Prostate gland (tissue), 2 donors: ENCODE data around the gene LCMT2. TPM values are rescaled to one million over a fixed set of nuclear protein-coding genes. Genes with fewer than 3 reads are reported as not detected.

Experiments used
- DNase-seq: peaks from one replicate; pipeline ENCODE4 v3.0.0-alpha.2; 2019; ENCODE audit warnings: low spot score
- H3K27ac ChIP-seq, 2 donors: fragments of 200-600 bp; sonication (generic); 2 replicates each; pipeline ENCODE4 v1.5.1; 2017 to 2019
- H3K27me3 ChIP-seq: fragments of 200-600 bp; sonication (generic); replicated peaks from 2 replicates; pipeline ENCODE4 v1.5.1; 2019; ENCODE audit not compliant: insufficient read depth
- H3K36me3 ChIP-seq, 2 donors: fragments of 200-600 bp; sonication (generic); 1 replicate in 1 of 2; 2 replicates in 1 of 2; pipeline versions ENCODE4 v1.5.1 to v1.8.1; 2017 to 2019
- H3K4me1 ChIP-seq: fragments of 200-600 bp; sonication (generic); replicated peaks from 2 replicates; pipeline ENCODE4 v1.5.1; 2019
- H3K4me3 ChIP-seq, 2 donors: fragments of 200-600 bp; sonication (generic); 2 replicates each; pipeline ENCODE4 v1.5.1; 2017 to 2019
- H3K9me3 ChIP-seq: fragments of 200-600 bp; sonication (generic); 2 replicates; pipeline ENCODE4 v1.5.1; 2017
- POLR2A ChIP-seq: fragments of 450-650 bp; IDR thresholded peaks from one replicate; pipeline ENCODE4 v1.6.1; 2016; ENCODE audit warnings: antibody characterized with exemption, mild to moderate bottlenecking
- POLR2AphosphoS5 ChIP-seq: sonication (generic); formaldehyde crosslinking; IDR thresholded peaks from one replicate; pipeline ENCODE4 v1.6.1; 2017; ENCODE audit warnings: antibody characterized with exemption
- WGBS: methylation state at CpG from one replicate; pipeline ENCODE4 v1.1.5; 2018; 5-methylcytosine and 5-hydroxymethylcytosine counted together
- intact Hi-C: fragments of 100-400 bp; cut with DNase I; formaldehyde crosslinking; loops from one replicate; pipeline ENCODE4 v1.14.2; 2022
- total RNA-seq, 2 donors: library from RNA; depleted of rRNA; stranded (reverse); fragments of >200 nt; gene quantifications; one replicate each; pipeline ENCODE4 v1.1.0, GENCODE V29; 2016
- TF ChIP-seq, protein P1 (sequence below), 4 experiments: fragments of 200-600 bp in 2 of 4; fragments of 450-650 bp in 2 of 4; sonication (generic) in 2 of 4; IDR thresholded peaks; 1 replicate in 3 of 4; 2 replicates in 1 of 4; pipeline ENCODE4 v1.5.1; 2016 to 2019; ENCODE audit warnings: antibody characterized with exemption in 4 of 4, mild to moderate bottlenecking in 2 of 4, moderate library complexity in 2 of 4

The LCMT2 gene
- total RNA-seq, 2 donors from 2014 or later = 6.8 to 7.4 TPM

DNA sequence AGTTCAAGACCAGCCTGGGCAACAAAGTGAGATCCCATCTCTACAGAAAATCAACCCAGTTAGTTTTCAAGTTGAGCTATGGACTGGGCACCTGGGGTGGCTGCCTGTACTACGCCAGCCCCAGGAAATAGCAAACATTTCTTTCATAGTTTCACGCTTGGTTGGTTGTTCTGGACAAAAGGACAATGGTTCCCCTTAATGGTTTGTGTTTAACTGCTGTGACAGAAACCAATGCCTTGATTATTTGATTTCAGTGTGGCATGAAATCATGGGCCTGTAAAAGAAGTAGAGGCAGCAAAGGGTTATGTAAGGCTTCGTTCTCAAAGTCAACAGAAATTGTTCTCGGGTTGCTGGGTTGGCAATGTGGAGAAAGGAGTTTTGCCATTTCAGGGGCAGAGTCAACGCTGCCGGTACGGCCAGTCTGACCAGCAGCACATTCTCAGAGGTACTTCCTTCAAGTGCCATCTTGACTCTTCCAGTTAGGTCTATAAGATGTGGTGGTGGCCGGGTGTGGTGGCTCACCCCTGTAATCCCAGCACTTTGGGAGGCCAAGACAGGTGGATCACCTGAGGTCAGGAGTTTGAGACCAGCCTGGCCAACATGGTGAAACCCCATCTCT is 12.7 kb downstream of the LCMT2 start:
- Histone ChIP-seq H3K9me3 (no peaks in the 10 kb centered on the region), H3K36me3 (no peaks in the 10 kb centered on the region), H3K27ac (no peak overlapping the region), H3K4me1 (no peaks in the 10 kb centered on the region), H3K27me3 (no peaks in the 10 kb centered on the region), H3K4me3 (no peak overlapping the region)
- TF ChIP-seq, protein P1, sequence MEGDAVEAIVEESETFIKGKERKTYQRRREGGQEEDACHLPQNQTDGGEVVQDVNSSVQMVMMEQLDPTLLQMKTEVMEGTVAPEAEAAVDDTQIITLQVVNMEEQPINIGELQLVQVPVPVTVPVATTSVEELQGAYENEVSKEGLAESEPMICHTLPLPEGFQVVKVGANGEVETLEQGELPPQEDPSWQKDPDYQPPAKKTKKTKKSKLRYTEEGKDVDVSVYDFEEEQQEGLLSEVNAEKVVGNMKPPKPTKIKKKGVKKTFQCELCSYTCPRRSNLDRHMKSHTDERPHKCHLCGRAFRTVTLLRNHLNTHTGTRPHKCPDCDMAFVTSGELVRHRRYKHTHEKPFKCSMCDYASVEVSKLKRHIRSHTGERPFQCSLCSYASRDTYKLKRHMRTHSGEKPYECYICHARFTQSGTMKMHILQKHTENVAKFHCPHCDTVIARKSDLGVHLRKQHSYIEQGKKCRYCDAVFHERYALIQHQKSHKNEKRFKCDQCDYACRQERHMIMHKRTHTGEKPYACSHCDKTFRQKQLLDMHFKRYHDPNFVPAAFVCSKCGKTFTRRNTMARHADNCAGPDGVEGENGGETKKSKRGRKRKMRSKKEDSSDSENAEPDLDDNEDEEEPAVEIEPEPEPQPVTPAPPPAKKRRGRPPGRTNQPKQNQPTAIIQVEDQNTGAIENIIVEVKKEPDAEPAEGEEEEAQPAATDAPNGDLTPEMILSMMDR (IDR thresholded peaks at IDR 0.05) = no peak
- TF ChIP-seq POLR2A = no peak
- peak; percentile 50 for TF ChIP-seq POLR2AphosphoS5
- 56% methylated on average over 8 of the region's 8 CpGs for WGBS
- peak; percentile 24 for DNase-seq
- intact Hi-C loops = no loop called here

DNA sequence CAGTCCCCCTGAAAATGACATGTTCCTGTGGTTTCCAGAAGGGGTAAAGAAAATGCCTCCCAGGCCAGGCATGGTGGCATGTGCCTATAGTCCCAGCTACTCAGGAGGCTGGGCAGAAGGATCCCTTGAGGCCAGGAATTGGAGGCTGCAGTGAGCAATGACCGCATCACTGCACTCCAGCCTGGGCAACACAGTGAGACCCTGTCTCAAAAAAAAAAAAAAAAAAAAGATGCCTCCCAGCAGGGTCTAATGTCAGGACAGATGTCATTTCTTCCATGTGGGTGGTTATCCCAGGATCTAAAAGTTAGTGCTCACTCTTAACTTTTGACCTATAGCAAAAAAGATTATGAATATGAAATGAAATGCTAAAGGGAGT is 13.4 kb downstream of the LCMT2 start:
- no peak for DNase-seq
- WGBS = 94% methylated on average over 1 of the region's 1 CpG
- no peaks in the 10 kb centered on the region for H3K9me3 ChIP-seq
- no peaks in the 10 kb centered on the region for H3K4me1 ChIP-seq
- no peak for TF ChIP-seq POLR2A
- TF ChIP-seq POLR2AphosphoS5 = no peak
- TF ChIP-seq, protein P1 (IDR thresholded peaks at IDR 0.05) = no peak
- intact Hi-C loops = no loop called here
- no peak overlapping the region for H3K27ac ChIP-seq
- H3K4me3 ChIP-seq = no peak overlapping the region
- no peaks in the 10 kb centered on the region for H3K36me3 ChIP-seq
- H3K27me3 ChIP-seq = no peaks in the 10 kb centered on the region

DNA sequence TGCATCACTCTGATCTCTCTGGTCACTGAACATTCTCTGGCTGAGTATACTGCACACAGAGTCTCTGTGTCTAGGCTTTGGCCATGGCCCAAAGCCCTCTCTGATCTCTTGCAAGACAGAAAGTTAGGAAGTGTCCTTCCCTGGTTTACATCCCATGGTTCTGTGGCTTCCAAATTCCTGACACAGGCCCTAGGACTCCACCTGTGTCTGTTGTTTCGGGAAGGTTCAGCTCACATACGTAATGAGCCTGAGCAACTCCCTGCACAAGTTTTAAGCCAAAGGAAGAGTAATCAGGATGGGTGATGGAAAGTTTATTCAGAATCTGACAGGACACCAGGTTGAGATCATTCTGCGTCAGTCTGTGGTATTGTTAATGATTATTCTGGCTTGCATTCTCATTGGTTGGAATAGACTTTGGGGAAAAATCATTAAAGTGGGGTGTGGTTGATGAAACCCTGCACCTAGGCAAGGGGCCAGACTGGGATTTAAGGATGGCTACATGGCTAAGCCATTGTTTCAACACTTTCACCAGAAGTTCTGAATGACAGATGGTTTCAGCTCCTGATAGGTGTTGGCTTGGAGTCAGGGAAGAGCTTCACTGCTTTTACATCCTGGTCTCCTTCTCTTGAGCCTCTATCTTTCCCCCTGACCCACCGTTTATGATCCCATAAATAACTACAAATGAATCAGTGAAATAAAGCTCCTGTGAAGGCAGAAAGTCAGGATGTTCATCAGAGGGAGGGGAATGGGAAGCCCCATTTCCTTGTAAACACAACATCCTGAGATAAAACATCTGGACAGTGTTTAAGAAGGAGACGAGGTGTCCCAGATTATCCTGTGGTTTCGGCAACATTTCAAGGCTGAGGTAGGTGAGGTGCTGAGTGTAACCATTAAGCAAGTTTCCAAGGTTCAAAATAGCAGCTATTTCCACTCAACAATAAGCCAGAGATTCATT is 14.1 kb downstream of the LCMT2 start:
- H3K27me3 ChIP-seq = no peaks in the 10 kb centered on the region
- H3K4me3 ChIP-seq = no peak overlapping the region
- TF ChIP-seq POLR2AphosphoS5 = no peak
- no peak for TF ChIP-seq POLR2A
- TF ChIP-seq, protein P1 (IDR thresholded peaks at IDR 0.05) = no peak
- no peak for DNase-seq
- peak overlapping the region in 1 of 2 donors; percentile 1 for H3K27ac ChIP-seq
- H3K36me3 ChIP-seq = no peaks in the 10 kb centered on the region
- intact Hi-C loops = no loop called here
- H3K4me1 ChIP-seq = no peaks in the 10 kb centered on the region
- no peaks in the 10 kb centered on the region for H3K9me3 ChIP-seq
- WGBS = 52% methylated on average over 6 of the region's 6 CpGs

DNA sequence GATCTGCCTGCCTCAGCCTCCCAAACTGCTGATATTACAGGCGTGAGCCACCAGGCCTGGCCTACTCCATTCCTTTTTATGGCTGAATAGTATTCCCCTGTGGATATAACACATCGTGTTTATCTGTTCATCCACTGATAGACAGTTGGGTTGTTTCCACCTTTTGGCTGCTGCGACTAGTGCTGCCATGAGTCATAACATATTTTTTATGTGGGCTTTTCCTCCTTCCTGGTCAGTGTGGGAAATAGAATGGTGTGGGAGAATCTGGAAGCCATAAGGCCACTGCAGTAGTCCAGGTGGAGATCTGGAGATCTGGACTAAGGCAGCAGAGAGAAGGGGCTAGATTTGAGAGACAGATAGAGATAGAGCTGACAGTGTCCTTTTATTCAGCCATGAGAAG is 16.2 kb downstream of the LCMT2 start:
- intact Hi-C loops = no loop called here
- 64% methylated on average over 3 of the region's 3 CpGs for WGBS
- H3K4me1 ChIP-seq = no peaks in the 10 kb centered on the region

More for the DNA sequence above, 16.2 kb downstream of the LCMT2 start:
- no peaks in the 10 kb centered on the region for H3K9me3 ChIP-seq
- H3K27me3 ChIP-seq = no peaks in the 10 kb centered on the region
- no peak overlapping the region for H3K27ac ChIP-seq
- H3K4me3 ChIP-seq = no peak overlapping the region
- no peaks in the 10 kb centered on the region for H3K36me3 ChIP-seq
- TF ChIP-seq POLR2A (no peak), POLR2AphosphoS5 (no peak)
- TF ChIP-seq, protein P1 (IDR thresholded peaks at IDR 0.05) = no peak
- DNase-seq = no peak
